AG08396 (cell line): Measurements from ENCODE around the gene PTTG2.
"Not testable (repeated sequence)": the region's sequence is repeated elsewhere in the genome, so short reads cannot be mapped to it uniquely, and the experiment has no call there.

Source experiments
- DNase-seq: peaks from one replicate; pipeline ENCODE4 v3.0.0; 2012; ENCODE audit warnings: low spot score, mixed read lengths

PTTG2 gene

GRCh38 chr4:37960098-37960497 lies at the start of gene PTTG2:
PTTG2 (plus strand) TSS chr4:37960398; CDS start chr4:37960435, 37 bp downstream.
- DNase-seq: no peak

DNA sequence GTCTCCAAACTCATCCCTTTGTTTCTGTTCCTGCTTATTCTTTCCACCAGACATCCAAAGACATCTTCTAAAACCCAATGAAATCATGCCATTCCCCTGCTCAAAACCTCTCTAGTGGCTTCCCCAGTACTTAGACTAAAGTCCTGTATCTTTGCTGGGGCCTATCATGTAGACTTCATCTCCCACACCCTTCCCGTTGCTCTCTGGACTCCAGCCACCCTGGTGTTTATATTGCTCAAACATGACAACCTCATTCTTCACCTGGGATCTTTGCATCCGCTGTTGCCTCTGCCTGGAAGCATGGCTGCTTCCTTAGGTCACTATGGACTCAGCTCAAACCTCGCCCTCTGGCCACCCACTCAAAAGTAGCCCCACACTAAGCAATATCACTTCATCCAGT lies 45.7 kb upstream of the PTTG2 start:
- DNase-seq: no peak

GRCh38 chr4:37917388-37917787 lies 42.8 kb upstream of the PTTG2 start:
- DNase-seq: no peak

GRCh38 chr4:37918653-37919052 lies 41.5 kb upstream of the PTTG2 start:
- DNase-seq: no peak

DNA sequence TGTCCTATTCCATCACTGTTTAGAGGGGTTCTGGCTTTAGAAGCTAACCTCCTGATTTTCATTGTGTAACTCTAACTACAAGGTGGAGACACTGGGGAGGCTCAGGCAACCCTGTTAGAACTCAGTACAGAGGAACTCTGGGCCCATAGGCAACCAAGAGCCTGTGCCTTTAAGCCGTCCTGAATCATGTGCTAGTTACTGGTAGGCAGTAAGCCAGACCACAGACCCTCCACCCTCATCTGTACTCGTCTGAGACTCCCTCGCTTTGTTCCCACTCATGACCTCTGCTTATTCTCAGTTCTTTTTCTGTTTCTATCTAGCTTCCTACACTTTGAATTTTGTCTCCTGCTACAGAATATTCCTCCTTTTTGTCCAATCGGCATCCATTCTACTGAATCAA lies 37.9 kb upstream of the PTTG2 start:
- no peak for DNase-seq

DNA sequence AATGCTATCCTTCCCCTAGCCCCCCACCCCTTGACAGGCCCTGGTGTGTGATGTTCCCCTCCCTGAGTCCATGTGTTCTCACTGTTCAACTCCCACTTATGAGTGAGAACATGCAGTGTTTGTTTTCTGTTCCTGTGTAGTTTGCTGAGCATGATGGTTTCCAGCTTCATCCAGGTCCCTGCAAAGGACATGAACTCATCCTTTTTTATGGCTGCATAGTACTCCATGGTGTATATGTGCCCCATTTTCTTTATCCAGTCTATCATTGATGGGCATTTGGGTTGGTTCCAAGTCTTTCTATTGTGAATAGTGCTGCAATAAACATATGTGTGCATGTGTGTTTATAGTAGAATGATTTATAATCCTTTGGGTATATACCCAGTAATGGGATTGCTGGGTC lies 37.1 kb upstream of the PTTG2 start:
- not testable (repeated sequence) for DNase-seq

DNA sequence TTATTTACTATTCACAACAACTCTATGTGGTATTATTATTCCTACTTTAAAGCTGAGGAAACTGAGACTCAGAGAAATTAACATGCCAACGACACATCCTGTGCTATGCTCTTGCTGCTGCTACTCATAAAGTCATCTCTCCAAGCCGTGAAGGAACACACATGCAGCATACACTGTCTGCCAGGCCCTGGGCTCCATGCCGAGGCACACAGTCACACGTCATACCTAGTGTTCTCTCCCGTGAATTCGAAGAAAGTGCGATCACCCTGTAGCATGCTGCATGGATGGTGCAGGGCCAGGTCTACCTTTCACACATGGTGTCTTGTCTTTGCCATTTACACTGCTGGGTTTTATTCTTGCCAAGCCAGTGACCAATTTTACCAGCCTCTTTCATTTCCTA lies 35.3 kb upstream of the PTTG2 start:
- DNase-seq: no peak

DNA sequence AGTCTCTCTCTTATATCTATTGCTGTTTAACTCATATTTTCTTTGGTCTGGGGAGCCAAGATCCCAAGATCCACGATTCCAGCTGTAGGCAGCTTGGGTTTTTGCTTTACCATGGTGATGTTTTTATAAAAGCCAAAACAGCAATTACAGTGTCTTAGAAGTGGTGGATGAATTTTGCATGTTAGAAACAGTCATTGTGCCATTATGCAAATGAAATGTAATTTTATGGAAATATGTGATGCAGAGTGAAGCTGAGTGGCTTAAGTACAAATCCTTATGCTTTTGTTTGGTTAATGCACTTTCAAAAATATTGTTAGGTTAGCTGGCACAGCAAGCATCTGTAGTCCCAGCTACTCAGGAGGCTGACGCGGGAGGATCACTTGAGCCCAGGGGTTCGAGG lies 32.8 kb upstream of the PTTG2 start:
- no peak for DNase-seq

- no peak for DNase-seq
Observed at GRCh38 chr4:37928426-37929416, 31.5 kb upstream of the PTTG2 start.

DNA sequence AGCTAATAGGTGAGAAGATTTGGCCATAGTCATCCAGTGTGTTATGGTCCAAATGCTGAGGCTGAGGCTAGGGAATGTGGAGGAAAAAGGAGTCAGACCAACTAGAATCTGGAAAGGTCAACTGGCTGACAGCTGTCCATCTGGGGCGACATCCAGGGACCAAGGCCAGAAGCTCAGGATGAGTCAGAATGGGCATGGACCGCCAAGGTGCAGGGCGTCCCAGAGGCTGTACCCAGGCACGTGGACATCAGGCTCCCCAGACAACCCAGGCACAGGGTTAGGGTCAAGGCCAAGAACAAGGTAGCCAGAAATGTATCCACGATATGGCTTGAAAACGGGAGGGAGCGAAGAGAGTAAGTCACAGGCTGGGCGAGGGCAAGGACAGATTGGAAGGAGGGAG lies 26.1 kb upstream of the PTTG2 start:
- no peak for DNase-seq

DNA sequence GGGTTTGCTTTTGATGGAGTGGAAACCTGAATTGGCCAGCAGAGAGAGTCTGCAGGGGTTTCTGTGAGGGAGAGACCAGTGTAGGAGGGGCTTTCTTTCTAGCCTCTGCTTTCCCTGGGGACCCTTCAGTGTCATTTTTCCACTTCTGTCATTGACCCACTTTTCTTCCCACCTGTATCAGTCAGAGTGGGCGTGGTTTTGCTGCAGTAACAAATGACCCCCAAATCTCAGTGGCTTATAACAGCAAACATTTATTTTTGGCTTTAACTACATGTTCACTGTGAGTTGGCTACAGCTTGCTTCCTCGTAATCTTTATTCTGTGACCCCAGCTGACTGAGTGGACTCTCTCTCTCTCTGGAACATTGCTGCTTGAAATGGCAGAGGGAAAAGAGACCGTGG lies 25.6 kb upstream of the PTTG2 start:
- no peak for DNase-seq

DNA sequence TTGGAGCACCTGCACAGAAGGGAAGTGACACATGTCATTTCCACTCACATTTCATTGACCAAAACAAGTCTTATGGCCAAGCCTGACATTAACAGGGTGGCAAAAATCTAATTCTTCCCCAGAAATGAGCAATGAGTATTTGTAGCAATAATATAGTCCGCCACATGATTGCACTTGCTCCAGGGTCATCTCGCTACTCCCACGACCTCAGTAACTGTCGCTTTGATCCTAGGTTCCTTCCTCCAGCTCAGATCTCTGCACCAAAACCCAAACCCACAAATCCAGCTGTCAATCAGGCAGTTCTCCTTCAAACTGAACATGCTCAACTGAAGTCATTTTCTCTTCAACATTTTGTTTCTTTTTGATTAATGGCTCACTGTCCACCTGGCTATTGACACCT lies 25.2 kb upstream of the PTTG2 start:
- DNase-seq: no peak

DNA sequence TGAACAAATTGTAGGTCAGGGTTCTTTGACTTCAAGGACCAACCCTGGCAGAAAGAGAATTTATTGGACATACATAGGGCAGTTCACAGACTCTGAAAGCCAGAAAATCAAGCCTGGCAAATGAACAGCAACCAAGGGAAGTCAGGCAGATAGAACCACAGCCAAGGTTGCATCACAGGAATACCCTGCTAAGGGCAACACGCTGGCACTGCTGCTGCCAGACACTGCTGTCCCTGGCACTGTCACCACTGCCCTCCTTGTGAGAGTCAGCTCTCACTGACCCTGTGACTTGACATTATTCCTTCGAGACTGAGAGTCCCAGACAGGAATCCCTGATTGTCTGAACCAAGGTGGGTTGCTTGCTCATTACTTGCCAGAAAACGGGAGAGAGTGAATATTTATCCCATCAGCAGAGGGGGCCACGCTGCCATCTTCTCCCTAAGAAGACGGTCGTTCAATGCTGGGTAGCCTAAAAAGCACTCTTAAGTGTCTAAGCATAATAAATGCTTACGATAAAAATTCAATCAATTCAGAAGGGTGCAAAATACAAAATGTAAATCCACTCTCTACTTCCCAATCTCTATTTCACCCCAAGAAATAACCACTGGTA lies 23.2 kb upstream of the PTTG2 start:
- no peak for DNase-seq

DNA sequence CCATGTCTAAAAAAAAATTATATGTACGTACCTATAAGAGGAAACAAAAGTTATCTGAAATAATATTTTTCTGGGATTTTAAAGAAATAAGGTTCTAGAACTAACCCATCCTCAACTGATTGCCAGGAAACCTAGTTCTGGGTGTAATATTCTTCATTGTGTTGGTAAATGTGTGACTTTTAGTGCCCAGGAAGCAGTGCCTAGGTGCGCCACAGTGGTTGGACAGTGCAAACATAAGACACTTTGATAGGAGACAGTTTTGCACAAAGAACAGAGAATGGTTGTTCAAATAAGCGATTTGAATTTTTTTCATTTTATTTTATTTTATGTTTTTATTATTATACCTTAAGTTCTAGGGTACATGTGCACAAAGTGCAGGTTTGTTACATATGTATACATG lies 22.0 kb upstream of the PTTG2 start:
- no peak for DNase-seq

GRCh38 chr4:37946503-37947179 lies 13.6 kb upstream of the PTTG2 start:
- no peak for DNase-seq

DNA sequence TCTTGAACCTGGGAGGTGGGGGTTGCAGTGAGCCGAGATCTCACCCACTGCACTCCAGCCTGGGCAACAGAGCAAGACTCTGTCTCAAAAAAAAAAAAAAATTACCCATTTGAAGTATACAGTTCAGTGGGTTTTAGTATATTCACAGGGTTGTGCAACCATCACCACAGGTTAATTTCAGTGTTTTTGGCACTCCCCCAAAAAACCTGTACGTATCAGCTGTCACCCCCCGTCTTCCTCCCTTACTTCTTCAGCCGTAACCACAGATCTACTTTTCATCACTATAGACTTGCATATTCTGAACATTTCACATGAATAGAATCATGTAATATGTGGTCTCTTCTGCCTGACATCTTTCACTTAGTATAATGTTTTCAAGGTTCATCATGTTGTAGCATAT lies 11.7 kb upstream of the PTTG2 start:
- DNase-seq: no peak

GRCh38 chr4:37949636-37950426 lies 10.4 kb upstream of the PTTG2 start:
- DNase-seq: no peak

DNA sequence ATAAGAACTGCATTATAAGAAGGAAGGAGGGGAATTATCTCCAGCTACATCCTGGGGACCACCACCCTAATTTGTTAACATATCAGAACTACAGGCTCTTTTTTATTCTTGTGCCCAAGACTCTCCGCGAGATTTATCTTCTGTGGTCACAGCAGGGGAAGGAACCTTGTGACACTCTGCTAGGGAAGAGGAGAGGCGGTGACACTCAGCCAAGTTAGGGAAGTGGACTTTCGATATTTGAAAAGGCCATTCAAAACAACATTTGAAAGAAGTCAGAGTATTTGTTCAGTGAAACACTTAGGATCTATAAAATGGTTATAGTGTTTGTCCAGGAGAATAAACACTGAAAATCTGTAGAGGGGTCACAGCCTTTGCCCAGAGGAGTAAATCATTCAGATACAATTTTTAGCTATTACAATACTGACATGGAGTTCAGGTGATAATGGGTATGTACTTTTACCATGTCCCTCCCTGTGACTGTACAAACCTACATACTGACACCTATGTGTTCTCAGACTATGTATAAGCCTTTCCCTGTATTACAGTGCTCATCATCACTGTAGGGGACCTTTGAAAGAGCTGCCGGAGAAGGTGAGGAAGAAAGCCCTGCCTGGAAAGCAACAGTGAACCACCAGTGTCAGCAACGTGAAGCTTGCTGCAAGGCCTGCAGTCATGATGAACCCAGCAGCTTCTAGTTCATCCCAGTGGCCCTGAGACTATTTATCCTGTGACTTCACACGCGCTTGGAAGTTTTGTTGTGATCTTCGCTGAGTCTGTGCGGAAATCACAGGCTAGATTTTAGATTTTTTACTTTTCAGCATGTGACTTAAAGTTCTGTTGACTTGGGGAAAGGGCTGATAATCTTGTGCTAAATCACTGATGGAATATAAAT lies 8.5 kb upstream of the PTTG2 start:
- no peak for DNase-seq

GRCh38 chr4:37953156-37953555 lies 7.0 kb upstream of the PTTG2 start:
- DNase-seq: no peak

DNA sequence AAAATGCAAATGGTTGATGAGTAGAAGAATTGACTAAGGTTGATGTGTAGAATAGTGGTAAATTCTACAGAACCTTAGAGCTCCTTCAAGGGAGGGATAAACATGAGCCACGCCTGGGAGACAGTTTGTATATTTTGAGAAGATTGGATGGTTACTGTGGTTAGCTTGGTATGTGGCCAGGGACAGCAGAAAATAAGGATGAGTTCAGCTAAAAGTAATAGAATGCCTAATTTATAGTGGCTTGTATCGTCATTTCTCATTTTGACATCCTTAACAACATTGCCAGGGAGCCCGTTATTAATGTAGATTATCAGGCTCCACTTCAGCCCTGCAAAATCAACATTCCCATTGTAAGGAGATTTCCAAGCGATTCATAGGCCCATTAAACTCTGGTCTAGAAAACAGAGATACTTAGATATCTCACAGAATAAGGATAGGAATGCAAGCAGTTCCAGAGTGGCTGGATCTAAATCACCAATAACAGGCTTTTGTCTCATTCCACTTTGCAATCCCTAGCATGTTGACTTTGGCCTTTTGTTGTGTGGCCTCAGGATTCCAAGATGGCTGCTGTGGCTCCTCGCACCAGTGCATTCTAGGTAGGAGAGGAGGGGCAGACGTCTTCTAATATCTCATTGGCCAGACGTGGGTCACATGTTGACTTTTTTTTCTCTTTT lies 6.4 kb upstream of the PTTG2 start:
- no peak for DNase-seq

GRCh38 chr4:37956941-37957340 lies 3.3 kb upstream of the PTTG2 start:
- no peak for DNase-seq
